Measurements from ENCODE around the gene PGM1.

Gene PGM1

DNA sequence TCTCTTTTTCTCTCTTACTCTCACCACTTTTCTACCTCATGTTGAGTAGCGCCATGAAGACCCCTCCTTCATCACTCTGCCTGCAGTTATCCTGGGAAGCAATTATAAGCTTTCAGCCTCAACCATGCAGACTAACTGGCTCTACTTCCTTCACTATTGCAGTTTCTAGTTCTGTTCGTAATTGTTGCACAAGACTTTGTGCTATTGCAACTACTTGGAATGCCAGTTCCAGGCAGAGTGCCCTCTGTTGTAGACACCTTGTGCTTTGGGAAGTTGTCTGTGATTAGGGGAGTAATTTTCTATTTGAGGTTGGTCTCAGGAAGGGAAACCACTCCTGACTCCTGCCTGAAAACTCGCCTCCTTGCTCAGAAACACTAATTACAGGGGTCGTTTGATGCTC lies 19.4 kb downstream of the PGM1 start:
- peak; percentile 61 for DNase-seq (ENCODE audit: low read depth)
- no peak overlapping the region for H3K4me3 ChIP-seq (ENCODE audit: low read length)
- TF ChIP-seq, protein P1, sequence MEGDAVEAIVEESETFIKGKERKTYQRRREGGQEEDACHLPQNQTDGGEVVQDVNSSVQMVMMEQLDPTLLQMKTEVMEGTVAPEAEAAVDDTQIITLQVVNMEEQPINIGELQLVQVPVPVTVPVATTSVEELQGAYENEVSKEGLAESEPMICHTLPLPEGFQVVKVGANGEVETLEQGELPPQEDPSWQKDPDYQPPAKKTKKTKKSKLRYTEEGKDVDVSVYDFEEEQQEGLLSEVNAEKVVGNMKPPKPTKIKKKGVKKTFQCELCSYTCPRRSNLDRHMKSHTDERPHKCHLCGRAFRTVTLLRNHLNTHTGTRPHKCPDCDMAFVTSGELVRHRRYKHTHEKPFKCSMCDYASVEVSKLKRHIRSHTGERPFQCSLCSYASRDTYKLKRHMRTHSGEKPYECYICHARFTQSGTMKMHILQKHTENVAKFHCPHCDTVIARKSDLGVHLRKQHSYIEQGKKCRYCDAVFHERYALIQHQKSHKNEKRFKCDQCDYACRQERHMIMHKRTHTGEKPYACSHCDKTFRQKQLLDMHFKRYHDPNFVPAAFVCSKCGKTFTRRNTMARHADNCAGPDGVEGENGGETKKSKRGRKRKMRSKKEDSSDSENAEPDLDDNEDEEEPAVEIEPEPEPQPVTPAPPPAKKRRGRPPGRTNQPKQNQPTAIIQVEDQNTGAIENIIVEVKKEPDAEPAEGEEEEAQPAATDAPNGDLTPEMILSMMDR (IDR thresholded peaks at IDR 0.05; ENCODE audit: insufficient read depth, low read depth, low read length, missing control alignments), result no peak

DNA sequence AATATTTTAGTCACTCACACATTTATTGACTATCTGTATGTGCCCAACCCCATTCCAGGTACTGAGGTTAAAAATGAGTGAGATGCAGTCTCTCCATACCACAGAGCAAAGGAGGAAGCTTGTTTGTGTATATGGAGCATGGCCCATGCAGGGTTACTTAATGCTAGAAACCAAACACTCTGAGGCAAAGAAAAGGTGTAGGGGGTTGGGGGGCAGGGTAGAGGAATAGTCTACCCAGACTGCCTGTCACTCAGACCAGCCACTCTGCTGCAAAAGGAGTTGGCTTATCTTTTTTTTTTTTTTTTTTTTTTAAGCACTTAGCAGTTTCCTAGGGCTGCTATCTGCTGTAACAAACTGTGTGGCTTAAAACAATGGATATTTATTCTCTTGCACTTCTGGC lies 19.8 kb downstream of the PGM1 start:
- no peak for DNase-seq (ENCODE audit: low read depth)
- TF ChIP-seq, protein P1 (IDR thresholded peaks at IDR 0.05; ENCODE audit: insufficient read depth, low read depth, low read length, missing control alignments), result no peak
- H3K4me3 ChIP-seq (ENCODE audit: low read length), result no peak overlapping the region

DNA sequence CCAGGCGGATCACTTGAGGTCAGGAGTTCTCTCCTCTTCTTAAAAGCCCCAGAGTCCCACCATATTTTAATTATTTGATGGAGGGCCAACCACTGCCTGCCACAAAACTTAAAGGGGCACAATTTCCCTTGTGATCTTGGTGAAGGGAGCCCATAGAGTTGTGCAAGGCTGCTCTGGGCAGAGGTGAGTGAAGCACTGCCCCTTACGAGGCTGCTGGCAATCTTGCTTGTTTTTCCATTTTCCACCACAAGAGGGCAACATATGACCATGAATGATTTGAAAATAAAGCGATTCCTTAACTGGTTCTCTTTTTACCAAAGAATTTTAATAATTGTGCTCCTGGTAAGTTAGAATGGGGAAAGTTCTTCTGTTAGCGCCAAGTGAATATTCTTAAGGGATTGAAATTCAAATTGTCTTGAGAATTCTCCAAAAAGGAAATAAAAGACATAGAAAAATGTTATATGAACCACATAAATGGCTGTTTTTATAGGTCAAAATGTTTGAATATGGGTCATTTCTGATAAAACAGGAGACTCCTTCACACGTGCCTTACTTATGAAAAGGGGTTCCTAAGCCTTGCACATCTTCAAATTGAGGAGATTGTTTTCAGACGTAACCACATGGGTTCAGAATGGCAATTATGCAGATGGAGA lies 22.7 kb downstream of the PGM1 start:
- TF ChIP-seq, protein P1 (IDR thresholded peaks at IDR 0.05; ENCODE audit: insufficient read depth, low read depth, low read length, missing control alignments), result peak; percentile 56
- no peak overlapping the region for H3K4me3 ChIP-seq (ENCODE audit: low read length)
- DNase-seq (ENCODE audit: low read depth), result peak; percentile 77

DNA sequence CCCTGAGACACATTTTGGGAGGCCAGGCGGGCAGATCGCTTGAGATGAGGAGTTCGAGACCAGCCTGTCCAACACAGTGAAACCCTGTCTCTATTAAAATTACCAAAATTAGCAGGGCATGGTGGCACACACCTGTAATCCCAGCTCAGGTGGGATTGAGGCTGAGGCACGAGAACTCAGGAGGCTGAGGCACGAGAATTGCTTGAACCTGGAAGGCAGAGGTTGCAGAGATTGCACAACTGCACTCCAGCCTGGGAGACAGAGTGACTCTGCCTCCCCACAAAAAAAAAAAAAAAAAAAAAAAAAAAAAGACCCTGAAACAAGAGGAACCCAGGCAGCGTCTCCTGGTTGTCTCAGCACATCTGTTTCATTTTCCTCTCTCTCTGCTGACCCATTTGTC lies 24.2 kb downstream of the PGM1 start:
- no peak overlapping the region for H3K4me3 ChIP-seq (ENCODE audit: low read length)
- TF ChIP-seq, protein P1 (IDR thresholded peaks at IDR 0.05; ENCODE audit: insufficient read depth, low read depth, low read length, missing control alignments), result no peak
- DNase-seq (ENCODE audit: low read depth), result no peak

DNA sequence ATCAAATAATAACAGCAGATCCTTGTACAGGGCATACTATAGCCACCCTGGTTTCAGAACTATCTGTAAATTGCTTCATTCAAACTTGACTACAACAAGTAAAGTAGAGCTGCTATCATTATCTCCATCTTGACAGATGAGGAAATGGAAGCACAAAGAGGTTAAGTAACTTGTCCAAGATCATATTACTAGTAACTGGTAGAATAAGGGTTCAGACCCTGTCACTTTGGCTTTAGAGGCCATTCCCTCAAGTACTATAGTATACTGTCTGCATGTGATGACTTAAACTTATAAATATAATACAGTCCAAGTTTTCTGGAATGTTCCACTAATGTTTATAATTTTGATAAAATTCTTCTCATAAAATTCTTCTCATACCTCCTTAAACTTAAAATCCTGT lies 24.8 kb downstream of the PGM1 start:
- no peak for DNase-seq (ENCODE audit: low read depth)
- H3K4me3 ChIP-seq (ENCODE audit: low read length), result no peak overlapping the region
- TF ChIP-seq, protein P1 (IDR thresholded peaks at IDR 0.05; ENCODE audit: insufficient read depth, low read depth, low read length, missing control alignments), result no peak

DNA sequence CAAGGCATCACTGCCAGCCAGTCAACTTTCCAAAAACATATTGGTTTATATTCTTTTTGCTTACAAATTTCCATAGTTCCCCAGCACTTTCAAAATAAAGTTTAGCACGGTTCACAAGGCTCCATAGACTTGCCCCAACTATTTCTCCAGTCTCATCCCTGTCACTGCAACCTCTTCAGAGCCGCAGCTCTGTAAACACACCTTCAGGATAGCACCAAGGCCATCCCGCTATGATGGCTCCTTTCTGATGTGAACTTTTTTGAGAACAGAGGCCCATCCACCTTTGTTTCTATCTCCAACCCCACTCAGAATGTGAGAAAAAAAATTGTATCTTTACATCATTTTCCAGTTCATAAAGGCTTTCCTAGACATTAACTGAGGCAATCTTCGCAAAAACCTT lies 26.3 kb downstream of the PGM1 start:
- TF ChIP-seq, protein P1 (IDR thresholded peaks at IDR 0.05; ENCODE audit: insufficient read depth, low read depth, low read length, missing control alignments), result no peak
- H3K4me3 ChIP-seq (ENCODE audit: low read length), result no peak overlapping the region

DNA sequence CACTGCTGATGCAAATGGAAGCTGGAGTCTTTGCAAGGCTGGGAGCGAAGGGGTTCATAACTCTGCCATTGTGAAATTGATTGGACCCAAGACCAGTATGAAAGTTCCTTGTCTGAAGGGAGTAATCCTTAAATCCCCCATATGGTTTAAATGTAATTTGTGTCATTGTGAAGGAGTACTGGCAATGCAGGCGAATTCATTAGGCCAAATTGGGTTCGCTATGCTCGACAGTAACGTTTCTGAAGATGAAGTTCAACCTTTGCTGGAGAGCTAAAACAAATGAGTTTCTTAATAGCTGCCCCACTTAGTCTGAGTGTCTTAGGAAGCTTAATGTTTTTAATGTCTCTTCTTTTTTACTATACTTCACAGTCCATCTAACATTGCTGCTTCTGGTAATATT lies 27.5 kb downstream of the PGM1 start:
- DNase-seq (ENCODE audit: low read depth), result no peak
- H3K4me3 ChIP-seq (ENCODE audit: low read length), result no peak overlapping the region
- TF ChIP-seq, protein P1 (IDR thresholded peaks at IDR 0.05; ENCODE audit: insufficient read depth, low read depth, low read length, missing control alignments), result no peak

More for the DNA sequence above, 26.3 kb downstream of the PGM1 start:
- no peak for DNase-seq (ENCODE audit: low read depth)
